C4-2B (cell line): ENCODE data around the gene RCCD1.

Experiments used
- CTCF ChIP-seq: fragments of 450-650 bp; conservative IDR thresholded peaks from 2 replicates; pipeline ENCODE4 v1.5.1; 2017; ENCODE audit warnings: mild to moderate bottlenecking
- ZFX ChIP-seq: fragments of 450-650 bp; IDR thresholded peaks from 2 replicates; pipeline ENCODE4 v1.6.1; 2017

- TF ChIP-seq CTCF (peak; percentile 99), ZFX (no peak)
Observed at GRCh38 chr15:90956274-90957030, 1.8 kb downstream of the RCCD1 start.
